HG02798 (cell line): Measurements from ENCODE around the gene MAST1.
"Not testable (repeated sequence)": the region's sequence is repeated elsewhere in the genome, so short reads cannot be mapped to it uniquely, and the experiment has no call there.

Source experiments
- ATAC-seq: cut with Tn5 transposase; IDR thresholded peaks from one replicate; pipeline ENCODE4 v1.9.1; 2021; ENCODE audit warnings: mild to moderate bottlenecking; ENCODE audit not compliant: unreplicated experiment, poor library complexity

MAST1 gene

GRCh38 chr19:12838182-12838885, at the start of gene MAST1:
MAST1 (plus strand) TSS chr19:12838515; CDS start chr19:12838573, 58 bp downstream.
- no peak for ATAC-seq

- no peak for ATAC-seq
Observed at GRCh38 chr19:12788682-12789097, 49.6 kb upstream of the MAST1 start.

DNA sequence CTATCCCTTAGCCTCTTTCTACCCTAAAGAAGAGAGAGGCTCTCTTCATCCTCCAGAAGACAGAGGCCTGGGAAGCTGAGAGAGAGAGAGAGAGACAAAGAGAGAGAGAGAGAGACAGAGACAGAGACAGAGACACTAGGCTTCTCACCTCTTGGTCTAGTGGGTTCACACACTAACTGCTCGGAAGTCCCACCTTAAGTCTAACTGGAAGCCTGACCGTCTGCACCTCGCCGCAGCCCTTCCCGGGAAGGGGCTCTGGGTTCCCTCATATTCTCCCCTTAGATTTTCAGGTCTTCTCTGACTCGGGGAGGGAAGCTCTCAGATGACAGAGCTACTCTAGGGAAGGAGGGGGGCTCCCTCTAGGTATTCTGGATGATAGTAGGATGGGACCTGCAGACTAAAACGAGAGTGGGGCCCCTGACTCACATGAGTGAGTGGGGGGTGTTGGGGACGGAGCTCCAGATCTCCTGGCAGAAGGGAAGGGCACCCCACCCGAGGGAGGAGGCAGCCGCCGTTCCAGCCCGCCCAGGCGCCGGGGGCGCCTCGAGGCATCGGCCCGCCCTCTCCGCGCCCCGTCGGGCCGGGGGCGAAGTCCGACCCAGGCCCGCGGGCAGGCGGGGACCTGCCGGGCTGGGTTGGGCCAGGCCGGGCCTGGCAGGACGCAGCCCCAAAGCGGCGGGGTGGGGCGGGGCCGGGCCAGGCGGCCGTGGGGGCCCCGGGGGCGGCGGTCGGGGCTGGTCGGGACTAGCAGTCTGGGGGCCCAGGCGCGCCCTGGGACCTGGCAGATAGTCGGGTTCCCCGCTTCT, 49.0 kb upstream of the MAST1 start:
- ATAC-seq, result no peak

- ATAC-seq, result peak; percentile 48
Observed at GRCh38 chr19:12789904-12790619, 48.3 kb upstream of the MAST1 start.

GRCh38 chr19:12790628-12791344, 47.5 kb upstream of the MAST1 start:
- ATAC-seq, result no peak

GRCh38 chr19:12791345-12792050, 46.8 kb upstream of the MAST1 start, which contains the start of gene JUNB:
JUNB (plus strand) TSS chr19:12791486; CDS start chr19:12791772, 286 bp downstream.
- ATAC-seq, result peak; percentile 35

- ATAC-seq, result no peak
Observed at GRCh38 chr19:12792051-12792852, 46.1 kb upstream of the MAST1 start.

DNA sequence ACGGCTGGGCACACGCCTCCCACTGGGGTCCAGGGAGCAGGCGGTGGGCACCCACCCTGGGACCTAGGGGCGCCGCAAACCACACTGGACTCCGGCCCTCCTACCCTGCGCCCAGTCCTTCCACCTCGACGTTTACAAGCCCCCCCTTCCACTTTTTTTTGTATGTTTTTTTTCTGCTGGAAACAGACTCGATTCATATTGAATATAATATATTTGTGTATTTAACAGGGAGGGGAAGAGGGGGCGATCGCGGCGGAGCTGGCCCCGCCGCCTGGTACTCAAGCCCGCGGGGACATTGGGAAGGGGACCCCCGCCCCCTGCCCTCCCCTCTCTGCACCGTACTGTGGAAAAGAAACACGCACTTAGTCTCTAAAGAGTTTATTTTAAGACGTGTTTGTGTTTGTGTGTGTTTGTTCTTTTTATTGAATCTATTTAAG, 45.4 kb upstream of the MAST1 start:
- no peak for ATAC-seq

- peak; percentile 39 for ATAC-seq
Observed at GRCh38 chr19:12793290-12794195, 44.8 kb upstream of the MAST1 start.

GRCh38 chr19:12794196-12794941, 43.9 kb upstream of the MAST1 start:
- ATAC-seq, result no peak

GRCh38 chr19:12794971-12795381, 43.3 kb upstream of the MAST1 start:
- ATAC-seq, result no peak

DNA sequence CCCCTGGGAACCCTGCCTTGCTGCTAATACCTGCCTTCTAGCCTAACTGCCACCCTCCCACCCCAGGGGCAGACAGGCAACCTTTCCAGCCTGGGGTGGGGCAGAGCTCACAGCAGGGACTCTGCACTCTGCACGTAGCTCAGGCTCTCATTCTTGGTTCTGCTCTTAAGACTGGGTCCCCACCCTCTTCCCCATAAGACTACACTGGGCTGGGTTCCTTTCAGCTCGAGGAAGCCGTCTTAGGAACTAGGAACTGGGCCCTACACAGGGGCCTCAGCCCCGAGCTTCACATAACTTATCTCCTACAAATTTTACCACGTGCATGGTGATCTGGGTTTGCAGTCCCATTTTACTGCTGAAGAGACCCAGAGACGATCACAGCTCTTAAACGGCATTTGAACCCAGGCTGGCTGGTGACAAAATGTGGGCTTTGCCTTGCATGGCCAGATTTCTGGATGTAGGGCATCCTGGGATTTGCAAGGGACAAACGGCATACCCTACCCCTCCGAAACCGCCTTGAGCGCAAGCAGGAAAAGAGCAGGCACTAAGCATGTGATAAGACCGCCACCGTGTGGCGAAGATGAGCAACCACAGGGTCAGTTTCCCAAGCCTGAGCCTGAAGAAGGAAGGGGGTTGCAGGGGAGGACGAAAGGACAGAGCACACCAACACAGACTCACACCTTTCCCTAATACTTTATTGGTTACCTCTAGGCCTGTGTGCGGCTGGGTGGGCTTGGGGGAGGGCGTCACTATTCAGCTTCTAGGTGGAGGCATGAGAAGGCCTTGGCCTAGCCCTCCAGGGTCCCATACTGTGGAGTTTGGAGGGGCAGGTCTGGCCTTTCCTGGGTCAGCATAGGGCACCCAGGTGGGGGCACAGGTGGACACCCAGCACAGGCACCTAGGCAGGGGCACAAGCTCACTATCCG, 41.9 kb upstream of the MAST1 start:
- ATAC-seq, result no peak

GRCh38 chr19:12797141-12797587, 41.2 kb upstream of the MAST1 start:
- no peak for ATAC-seq

DNA sequence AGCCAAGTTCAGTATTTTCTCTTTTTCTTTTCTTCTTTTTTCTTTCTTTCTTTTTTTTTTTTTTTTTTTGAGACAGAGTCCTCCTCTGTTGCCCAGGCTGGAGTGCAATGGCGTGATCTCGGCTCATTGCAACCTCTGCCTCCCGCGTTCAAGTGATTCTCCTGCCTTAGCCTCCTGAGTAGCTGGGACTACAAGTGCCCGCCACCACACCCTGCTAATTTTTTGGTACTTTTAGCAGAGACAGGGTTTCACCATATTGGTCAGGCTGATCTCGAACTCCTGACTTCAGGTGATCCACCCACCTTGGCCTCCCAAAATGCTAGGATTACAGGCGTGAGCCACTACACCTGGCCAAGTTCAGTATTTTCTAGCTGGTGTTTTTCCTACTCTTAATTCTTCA, 40.7 kb upstream of the MAST1 start:
- not testable (repeated sequence) for ATAC-seq

GRCh38 chr19:12799742-12800465, 38.4 kb upstream of the MAST1 start:
- ATAC-seq, result no peak

DNA sequence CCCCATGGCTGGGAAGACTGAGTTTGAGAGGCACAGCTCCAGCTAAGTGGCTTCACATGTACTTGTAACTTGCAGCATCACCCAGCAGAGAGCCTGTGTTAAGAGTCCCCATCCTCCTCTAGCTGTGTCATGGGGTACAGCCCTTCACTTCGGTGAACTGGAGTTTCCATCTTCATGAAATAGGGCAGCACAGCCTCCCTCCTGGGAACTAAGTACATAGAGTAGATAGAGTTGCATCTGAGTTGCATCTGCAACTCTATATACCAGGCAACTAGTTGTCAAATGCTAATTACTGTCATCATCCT, 37.9 kb upstream of the MAST1 start:
- no peak for ATAC-seq
